Ascending aorta (tissue), 2 donors: ENCODE measurements around the gene ELF3. TPM values are rescaled to one million over a fixed set of nuclear protein-coding genes. Genes with fewer than 3 reads are reported as not detected.
"Not testable (repeated sequence)": the region's sequence is repeated elsewhere in the genome, so short reads cannot be mapped to it uniquely, and the experiment has no call there.

Source experiments
- DNase-seq, 2 donors: peaks; one replicate each; pipeline ENCODE4 v3.0.0-alpha.2; 2019; ENCODE audit warnings: low spot score in 2 of 2
- H3K27ac ChIP-seq, 2 donors: fragments of 200-600 bp; sonication (generic); one replicate each; pipeline ENCODE4 v1.5.1; 2016 to 2017; ENCODE audit warnings: mild to moderate bottlenecking in 1 of 2
- H3K27me3 ChIP-seq: fragments of 200-600 bp; sonication (generic); one replicate; pipeline ENCODE4 v1.5.1; 2017
- H3K36me3 ChIP-seq, 2 donors: fragments of 200-600 bp; sonication (generic); one replicate each; pipeline ENCODE4 v1.5.1; 2016
- H3K4me1 ChIP-seq, 2 donors: fragments of 200-600 bp; sonication (generic); one replicate each; pipeline ENCODE4 v1.5.1; 2016 to 2017; ENCODE audit warnings: mild to moderate bottlenecking in 1 of 2
- H3K4me3 ChIP-seq, 2 donors: fragments of 200-600 bp; sonication (generic); one replicate each; pipeline ENCODE4 v1.5.1; 2016 to 2017; ENCODE audit warnings: mild to moderate bottlenecking in 1 of 2
- H3K9me3 ChIP-seq, 2 donors: fragments of 200-600 bp; sonication (generic); one replicate each; pipeline ENCODE4 v1.5.1; 2016
- CTCF ChIP-seq, 3 experiments: fragments of 200-600 bp in 2 of 3; fragments of 450-650 bp in 1 of 3; sonication (generic) in 2 of 3; IDR thresholded peaks; one replicate each; pipeline ENCODE4 v1.5.1; 2016 to 2019; ENCODE audit warnings: antibody characterized with exemption in 3 of 3, mild to moderate bottlenecking in 1 of 3, moderate library complexity in 1 of 3
- intact Hi-C: fragments of 100-400 bp; cut with DNase I; formaldehyde crosslinking; loops from one replicate; pipeline ENCODE4 v1.15.1; 2023
- total RNA-seq: library from RNA; depleted of rRNA; stranded (reverse); fragments of >200 nt; gene quantifications from one replicate; pipeline ENCODE4 v1.1.0, GENCODE V29; 2016

Gene ELF3
- total RNA-seq, 1 donor from 2014 or later: 0.96 TPM

- no peaks in the 10 kb centered on the region for H3K9me3 ChIP-seq
- TF ChIP-seq CTCF (IDR thresholded peaks at IDR 0.05): no peak
- intact Hi-C loops: no loop called here
Measured at GRCh38 chr1:202063093-202063492, 52.7 kb downstream of the ELF3 start.

GRCh38 chr1:202064889-202065312 is 54.5 kb downstream of the ELF3 start:
- H3K4me3 ChIP-seq, H3K36me3 ChIP-seq, H3K4me1 ChIP-seq, H3K27me3 ChIP-seq, DNase-seq, intact Hi-C loops, H3K9me3 ChIP-seq, H3K27ac ChIP-seq: not testable (repeated sequence)

More at GRCh38 chr1:202063093-202063492, 52.7 kb downstream of the ELF3 start:
- Histone ChIP-seq H3K27me3 (no peaks in the 10 kb centered on the region), H3K4me3 (no peak overlapping the region), H3K36me3 (no peaks in the 10 kb centered on the region), H3K27ac (no peak overlapping the region), H3K4me1 (no peaks in the 10 kb centered on the region)
- DNase-seq: no peak

Other genes with a start within 250 kb of the ELF3 start
- 9.3 TPM for gene IPO9, start 181.4 kb upstream of the ELF3 start, total RNA-seq
- gene SHISA4, start 121.7 kb upstream of the ELF3 start, total RNA-seq: 62.5 TPM
- gene LMOD1, start 64.0 kb upstream of the ELF3 start, total RNA-seq: 316 TPM
- 7.9 TPM for gene TIMM17A, start 55.1 kb upstream of the ELF3 start, total RNA-seq
- gene RNPEP, start 27.9 kb upstream of the ELF3 start, total RNA-seq: 106 TPM
- gene GPR37L1, start 112.3 kb downstream of the ELF3 start, total RNA-seq: not detected
- 38.5 TPM for gene ARL8A, start 134.2 kb downstream of the ELF3 start, total RNA-seq
- gene PTPN7, start 150.0 kb downstream of the ELF3 start, total RNA-seq: not detected
- 26.0 TPM for gene LGR6, start 183.2 kb downstream of the ELF3 start, total RNA-seq